ENCODE measurements around the gene C14orf119.

C14orf119 gene

DNA sequence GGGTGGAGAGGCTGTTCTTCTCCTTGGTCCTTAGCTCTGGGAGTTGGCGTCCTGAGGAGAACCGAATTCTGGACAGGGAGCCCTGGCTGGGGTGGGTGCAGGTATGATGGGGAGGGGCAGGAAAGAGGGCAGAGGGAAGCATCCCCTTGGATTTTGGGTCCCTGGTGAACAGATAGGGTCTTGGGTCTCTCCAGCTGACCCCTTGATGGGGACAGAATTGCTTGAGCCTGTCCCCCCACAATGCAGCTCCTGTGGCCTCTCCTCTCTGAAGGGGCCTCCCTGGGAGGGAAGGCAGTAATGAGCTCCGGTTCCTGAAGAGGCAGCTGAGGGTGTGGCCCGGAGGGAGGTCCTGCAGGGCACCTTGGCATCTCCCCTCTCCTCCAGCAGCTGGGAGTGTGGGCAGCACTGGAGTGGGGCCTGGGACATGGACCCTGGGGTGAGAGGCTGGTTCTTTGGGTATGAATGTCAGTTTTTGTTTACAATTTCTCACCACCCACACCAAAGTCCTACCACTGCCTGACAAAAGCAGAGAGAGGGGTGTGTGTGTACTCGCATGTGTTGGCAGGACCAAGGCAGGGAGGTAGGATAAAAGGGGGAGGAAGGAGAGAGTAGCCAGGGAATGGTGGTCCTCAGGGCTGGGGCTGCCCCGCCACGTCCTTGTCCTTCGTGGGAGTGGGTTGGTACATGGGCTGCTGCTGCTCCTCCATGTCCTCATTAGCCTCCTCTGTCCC lies 31.4 kb downstream of the C14orf119 start:
- no peak for DNase-seq (ENCODE audit: low read depth)

DNA sequence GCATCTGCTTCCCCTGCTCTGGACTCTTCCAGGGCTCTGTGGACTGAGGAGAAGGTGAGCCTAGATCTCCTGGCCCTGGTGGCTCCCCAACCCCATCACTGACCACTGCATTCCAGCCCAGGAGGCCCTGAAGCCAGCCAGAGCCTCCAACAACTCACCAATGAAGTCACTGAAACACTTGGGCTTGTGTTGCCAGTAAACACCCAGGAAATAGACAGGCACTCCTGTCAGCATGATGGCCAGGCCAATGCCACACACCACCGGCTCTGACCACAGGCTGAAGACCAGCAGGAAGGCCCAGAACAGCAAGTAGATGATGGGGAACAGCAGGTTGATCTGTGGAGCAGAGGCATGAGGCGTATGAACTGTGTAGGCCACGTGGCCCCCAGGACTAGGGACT lies 32.6 kb downstream of the C14orf119 start:
- no peak for DNase-seq (ENCODE audit: low read depth)

DNA sequence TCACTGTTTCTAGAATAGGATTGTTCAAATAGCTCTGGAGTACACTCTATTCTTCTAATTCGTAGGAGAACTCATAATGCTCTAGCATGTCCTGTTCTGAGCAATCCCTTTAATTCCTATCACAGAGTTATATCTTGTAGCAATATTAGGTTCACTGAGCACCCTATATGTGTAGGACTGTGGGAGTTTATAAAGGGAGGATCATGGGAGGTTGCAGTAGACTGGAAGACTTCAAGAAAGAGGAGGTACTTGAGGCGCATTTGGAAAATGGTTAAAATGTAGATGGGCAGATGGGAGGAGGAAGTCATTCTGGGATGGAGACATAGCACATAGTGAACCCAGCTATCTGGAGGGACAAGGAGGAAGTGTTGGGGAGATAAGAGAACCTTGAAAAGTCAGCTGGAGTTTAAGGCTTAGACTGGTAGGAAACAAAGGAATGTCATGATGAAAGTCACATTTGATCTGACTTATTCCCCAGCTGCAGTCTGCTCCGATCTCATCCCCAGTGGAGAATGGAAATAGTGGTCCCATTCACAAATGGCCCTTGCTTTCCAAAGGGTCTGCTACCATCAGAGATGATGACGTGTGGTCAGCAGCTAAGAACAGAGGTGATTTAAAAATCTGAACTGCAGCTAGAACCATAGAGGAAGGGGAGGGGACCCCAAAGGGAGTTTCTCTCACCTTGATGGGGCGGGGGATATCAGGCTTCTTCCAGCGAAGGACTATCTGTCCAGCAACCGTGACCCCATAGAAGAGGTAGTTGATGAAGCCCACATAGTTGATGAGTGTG lies 33.9 kb downstream of the C14orf119 start:
- no peak for DNase-seq (ENCODE audit: low read depth)

DNA sequence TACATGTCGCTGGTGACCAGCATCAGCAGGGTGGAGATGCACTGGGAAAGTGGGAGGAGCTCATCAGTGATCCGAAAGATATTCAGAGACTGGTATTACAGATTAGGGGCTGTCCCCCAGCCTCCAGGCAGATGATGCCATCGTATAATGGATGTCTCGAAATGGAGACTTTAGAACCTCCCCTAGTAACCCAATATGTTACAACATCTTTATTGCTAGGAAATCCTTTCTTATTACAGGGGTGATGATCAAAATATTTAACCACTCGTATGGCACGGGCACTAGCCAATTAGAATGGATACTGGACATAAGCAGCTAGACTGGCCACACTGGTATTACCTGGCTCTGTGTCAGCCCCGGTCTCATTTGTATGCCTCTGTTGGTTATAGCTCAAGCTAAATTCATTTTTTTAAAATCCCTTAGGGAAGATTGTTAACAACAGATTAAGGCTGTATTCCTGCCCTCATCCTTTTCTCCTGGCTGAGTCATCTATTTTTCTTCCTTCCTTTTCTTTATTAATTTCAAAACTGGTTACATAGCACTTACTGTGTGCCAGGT lies 34.5 kb downstream of the C14orf119 start:
- DNase-seq (ENCODE audit: low read depth): no peak

- no peak for DNase-seq (ENCODE audit: low read depth)
These were observed 35.6 kb downstream of the C14orf119 start for GRCh38 chr14:23130871-23131270.

GRCh38 chr14:23131482-23131881 lies 36.2 kb downstream of the C14orf119 start:
- DNase-seq (ENCODE audit: low read depth): no peak

GRCh38 chr14:23132970-23133369 lies 37.7 kb downstream of the C14orf119 start:
- no peak for DNase-seq (ENCODE audit: low read depth)

DNA sequence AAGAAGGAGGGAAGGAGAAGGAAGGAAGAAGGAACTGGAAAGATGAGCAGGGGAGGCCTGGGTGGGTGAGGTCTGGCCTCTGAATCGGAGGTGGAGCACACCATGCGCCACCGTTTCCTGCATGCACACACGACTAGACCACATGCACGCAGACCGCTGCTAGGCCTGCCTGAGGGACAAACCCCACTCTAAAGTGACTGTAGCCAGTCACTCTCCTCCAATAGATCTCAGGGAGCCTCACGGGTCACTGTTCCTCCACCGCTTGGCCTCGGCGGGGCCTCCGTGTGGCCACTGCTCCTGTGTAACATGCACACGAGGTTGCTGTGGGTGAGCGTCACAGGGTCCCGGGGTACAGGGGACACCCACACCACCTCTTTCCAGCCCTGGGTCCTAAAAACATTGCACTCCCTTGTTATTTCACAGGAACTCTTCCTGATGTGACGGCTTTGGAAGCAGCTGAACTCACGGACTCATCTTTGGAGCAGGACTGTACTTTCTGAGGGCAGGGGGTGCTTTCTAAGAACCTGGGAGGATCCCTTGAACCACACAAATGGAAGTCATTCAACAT lies 41.3 kb downstream of the C14orf119 start:
- DNase-seq (ENCODE audit: low read depth): no peak

DNA sequence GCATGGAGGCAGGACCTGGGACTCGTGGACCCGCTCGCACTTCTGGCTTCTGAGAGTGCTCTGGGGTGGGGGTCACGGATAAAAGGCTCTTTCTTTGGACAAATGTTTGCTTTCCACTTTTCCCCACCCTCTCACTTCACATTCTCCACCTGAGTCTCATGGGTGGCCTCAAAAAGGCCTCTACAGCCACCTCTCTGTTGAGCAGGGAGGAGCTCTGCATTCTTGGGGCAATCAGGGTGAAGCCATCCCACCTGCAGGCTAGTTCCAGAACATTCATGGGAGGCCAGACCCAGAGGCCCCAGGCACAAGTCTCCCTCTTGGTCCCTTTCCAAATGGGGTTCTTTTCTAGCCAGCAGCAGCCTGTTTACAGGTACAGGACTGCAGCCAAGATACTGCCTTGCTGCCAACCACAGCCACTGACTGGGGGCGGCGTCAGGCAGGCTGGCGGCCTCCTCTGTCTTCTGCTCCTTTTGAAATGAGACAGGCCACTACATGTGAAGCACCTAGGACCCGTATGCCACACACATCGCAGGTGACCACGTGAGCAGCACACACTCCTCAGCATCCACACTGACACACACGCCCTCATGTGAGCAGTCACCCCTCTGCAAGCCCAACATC lies 42.0 kb downstream of the C14orf119 start:
- no peak for DNase-seq (ENCODE audit: low read depth)

GRCh38 chr14:23137813-23138535 lies 42.7 kb downstream of the C14orf119 start:
- DNase-seq (ENCODE audit: low read depth): no peak

- no peak for DNase-seq (ENCODE audit: low read depth)
These were observed 44.6 kb downstream of the C14orf119 start for GRCh38 chr14:23139874-23140273.

DNA sequence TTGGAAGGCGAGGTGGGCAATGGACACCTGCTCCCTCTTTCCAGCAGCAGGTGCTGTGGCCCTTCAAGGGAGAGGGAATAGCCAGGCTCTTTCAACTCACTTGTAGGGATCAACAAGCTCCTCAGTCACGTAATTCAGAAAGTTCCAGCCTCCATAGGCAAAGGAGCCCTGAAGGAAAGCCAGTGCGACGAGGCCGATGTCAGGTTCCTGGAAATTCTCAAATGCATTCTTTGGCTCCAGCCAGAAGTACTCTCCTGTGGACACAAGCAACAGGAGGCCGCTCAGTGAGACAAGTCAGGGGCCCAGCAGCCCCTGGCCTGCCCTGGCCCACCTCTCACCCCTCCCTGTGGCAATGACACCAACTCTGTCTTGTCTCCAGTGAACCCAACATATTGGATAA lies 45.1 kb downstream of the C14orf119 start:
- no peak for DNase-seq (ENCODE audit: low read depth)

GRCh38 chr14:23141706-23142444 lies 46.6 kb downstream of the C14orf119 start:
- DNase-seq (ENCODE audit: low read depth): no peak

- no peak for DNase-seq (ENCODE audit: low read depth)
These were observed 47.5 kb downstream of the C14orf119 start for GRCh38 chr14:23142826-23143225.

GRCh38 chr14:23143911-23144310 lies 48.6 kb downstream of the C14orf119 start:
- DNase-seq (ENCODE audit: low read depth): no peak

DNA sequence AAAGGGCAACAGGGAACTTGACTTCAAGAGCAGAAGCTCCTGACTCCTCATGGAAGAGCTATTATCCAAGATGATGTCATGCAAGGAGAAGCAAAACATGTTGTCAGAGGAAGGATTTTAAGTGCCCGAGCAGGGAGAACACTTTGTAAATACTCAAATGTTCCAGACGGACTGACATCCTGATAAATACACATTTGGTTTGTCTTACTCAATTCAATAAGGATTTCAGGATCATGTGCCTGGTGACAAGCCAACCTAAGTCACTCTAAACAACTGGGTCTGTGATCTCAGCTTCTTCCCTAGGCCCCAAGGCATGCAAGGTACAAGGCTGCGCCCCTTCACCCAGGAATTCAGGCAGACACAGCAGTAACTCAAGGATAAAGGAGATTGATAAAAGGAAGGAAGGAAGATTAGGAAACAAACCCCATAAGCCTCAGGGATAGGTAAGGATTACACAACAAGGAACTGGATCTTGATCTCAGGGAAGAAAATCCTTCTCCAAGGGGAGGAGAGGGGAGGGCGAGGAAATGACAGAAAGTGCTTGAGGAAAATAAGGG lies 50.6 kb downstream of the C14orf119 start:
- no peak for DNase-seq (ENCODE audit: low read depth)

- DNase-seq (ENCODE audit: low read depth): no peak
These were observed 51.1 kb downstream of the C14orf119 start for GRCh38 chr14:23146351-23146910.

GRCh38 chr14:23146980-23147379 lies 51.7 kb downstream of the C14orf119 start:
- no peak for DNase-seq (ENCODE audit: low read depth)

DNA sequence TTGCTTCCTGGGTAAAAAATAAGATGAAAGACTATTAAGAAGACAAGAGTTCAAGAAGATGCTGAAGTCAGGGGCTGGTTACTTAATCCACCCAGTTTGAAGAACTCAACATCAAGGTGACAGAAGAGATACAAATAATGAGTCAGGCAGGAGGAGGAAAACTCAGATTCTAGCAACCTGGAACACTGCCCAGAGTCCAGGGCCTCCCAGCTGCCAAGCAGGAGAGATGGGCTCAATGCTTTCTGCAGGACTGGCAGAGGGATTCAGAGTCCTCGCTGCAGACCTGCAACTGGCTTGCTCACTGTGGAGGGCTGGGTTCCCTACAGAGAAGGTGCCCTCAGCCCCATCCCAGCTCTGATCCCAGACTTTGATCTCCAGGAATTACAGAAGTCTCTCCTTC lies 52.4 kb downstream of the C14orf119 start:
- no peak for DNase-seq (ENCODE audit: low read depth)

DNA sequence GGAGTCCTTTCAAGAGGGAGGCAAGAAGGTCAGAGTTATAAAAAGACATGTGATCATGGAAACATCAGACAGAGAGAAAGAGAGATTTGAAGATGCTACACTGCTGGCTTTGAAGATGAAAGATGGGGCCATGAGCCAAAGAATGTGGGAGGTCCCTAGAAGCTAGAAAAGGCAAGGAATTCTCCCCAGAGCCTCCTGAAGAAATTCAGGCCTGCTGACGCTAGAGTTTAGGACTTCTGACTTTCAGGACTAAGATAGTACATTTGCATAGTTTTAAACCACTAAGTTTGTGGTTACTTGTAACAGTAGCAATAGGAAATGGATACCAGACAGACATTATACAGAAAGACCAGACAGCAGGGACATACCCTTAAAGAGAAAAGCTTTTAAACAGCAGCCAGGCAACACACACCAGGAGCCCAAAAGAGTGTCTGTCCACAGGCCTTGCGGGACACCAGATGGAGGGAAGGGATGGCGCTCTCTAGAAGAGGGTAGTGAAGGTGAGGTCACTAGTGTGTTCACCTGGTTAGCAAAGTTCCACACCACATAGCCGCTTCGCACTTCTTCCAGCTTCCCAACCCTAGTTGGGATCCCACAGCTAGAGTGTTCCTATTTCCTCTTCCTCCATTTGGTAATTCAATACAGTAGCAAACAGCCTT lies 53.4 kb downstream of the C14orf119 start:
- DNase-seq (ENCODE audit: low read depth): no peak

All from GM04503 (cell line).